ENCODE measurements around the gene MUC13. TPM values are rescaled to one million over a fixed set of nuclear protein-coding genes. Genes with fewer than 3 reads are reported as not detected.

Gene MUC13
- total RNA-seq, 1 experiment from 2014 or later = 0.13 TPM

DNA sequence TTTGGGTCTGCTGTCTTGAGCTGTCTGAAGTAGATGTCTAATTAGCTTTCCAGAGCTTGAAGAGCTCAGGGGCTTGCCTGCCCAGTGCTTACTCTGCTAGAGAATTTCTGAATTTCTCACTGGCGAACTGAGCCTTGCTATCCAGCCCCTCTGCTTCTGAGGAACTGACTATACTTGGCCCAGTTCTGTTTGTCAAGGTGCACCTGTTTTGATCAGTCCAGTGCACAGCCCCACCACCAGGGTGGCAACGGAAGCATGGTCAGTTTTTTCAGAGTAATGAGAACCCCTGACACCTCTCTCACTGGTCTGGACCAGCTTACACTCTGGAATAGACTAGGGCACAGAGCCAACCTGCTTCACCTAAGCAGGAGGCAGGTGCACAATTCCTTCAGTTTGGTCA is 72.5 kb downstream of the MUC13 start:
- Histone ChIP-seq H3K36me3 (ENCODE audit: control insufficient read depth, insufficient read depth, low read length) (peaks cover 5% of the 10 kb centered on the region), H3K27me3 (ENCODE audit: control insufficient read depth, insufficient read depth, low read length) (no peaks in the 10 kb centered on the region), H3K4me1 (ENCODE audit: control insufficient read depth, insufficient read depth, low read length) (peaks cover 50% of the 10 kb centered on the region), H3K4me3 (ENCODE audit: low read depth in 2 of 2, low read length in 2 of 2) (no peak overlapping the region), H3K9me3 (ENCODE audit: control insufficient read depth, insufficient read depth, low read depth, low read length) (no peaks in the 10 kb centered on the region), H3K27ac (ENCODE audit: low read length) (peak overlapping the region; percentile 69)
- in situ Hi-C loops (cut with HindIII; ENCODE audit: low pct_unique_long_range_greater_than_20kb, low sequenced_read_pairs) (no loop called here), intact Hi-C loops (cut with micrococcal nuclease; ENCODE audit: unreplicated experiment) (no loop called here)
- POLR2A ChIA-PET = interaction anchor here (0.6 kb wide), 1 partner anchor 16 kb away, joined by 3 read pairs; no protein-coding TSS in a partner anchor
- TF ChIP-seq, protein P1, sequence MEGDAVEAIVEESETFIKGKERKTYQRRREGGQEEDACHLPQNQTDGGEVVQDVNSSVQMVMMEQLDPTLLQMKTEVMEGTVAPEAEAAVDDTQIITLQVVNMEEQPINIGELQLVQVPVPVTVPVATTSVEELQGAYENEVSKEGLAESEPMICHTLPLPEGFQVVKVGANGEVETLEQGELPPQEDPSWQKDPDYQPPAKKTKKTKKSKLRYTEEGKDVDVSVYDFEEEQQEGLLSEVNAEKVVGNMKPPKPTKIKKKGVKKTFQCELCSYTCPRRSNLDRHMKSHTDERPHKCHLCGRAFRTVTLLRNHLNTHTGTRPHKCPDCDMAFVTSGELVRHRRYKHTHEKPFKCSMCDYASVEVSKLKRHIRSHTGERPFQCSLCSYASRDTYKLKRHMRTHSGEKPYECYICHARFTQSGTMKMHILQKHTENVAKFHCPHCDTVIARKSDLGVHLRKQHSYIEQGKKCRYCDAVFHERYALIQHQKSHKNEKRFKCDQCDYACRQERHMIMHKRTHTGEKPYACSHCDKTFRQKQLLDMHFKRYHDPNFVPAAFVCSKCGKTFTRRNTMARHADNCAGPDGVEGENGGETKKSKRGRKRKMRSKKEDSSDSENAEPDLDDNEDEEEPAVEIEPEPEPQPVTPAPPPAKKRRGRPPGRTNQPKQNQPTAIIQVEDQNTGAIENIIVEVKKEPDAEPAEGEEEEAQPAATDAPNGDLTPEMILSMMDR (IDR thresholded peaks at IDR 0.05) = no peak
- no peak for TF ChIP-seq TCF7L2 (IDR thresholded peaks at IDR 0.05; ENCODE audit: low read depth, low read length)
- TF ChIP-seq, protein P2, sequence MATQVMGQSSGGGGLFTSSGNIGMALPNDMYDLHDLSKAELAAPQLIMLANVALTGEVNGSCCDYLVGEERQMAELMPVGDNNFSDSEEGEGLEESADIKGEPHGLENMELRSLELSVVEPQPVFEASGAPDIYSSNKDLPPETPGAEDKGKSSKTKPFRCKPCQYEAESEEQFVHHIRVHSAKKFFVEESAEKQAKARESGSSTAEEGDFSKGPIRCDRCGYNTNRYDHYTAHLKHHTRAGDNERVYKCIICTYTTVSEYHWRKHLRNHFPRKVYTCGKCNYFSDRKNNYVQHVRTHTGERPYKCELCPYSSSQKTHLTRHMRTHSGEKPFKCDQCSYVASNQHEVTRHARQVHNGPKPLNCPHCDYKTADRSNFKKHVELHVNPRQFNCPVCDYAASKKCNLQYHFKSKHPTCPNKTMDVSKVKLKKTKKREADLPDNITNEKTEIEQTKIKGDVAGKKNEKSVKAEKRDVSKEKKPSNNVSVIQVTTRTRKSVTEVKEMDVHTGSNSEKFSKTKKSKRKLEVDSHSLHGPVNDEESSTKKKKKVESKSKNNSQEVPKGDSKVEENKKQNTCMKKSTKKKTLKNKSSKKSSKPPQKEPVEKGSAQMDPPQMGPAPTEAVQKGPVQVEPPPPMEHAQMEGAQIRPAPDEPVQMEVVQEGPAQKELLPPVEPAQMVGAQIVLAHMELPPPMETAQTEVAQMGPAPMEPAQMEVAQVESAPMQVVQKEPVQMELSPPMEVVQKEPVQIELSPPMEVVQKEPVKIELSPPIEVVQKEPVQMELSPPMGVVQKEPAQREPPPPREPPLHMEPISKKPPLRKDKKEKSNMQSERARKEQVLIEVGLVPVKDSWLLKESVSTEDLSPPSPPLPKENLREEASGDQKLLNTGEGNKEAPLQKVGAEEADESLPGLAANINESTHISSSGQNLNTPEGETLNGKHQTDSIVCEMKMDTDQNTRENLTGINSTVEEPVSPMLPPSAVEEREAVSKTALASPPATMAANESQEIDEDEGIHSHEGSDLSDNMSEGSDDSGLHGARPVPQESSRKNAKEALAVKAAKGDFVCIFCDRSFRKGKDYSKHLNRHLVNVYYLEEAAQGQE (IDR thresholded peaks at IDR 0.05; ENCODE audit: insufficient read depth in 1 of 2, low read depth in 2 of 2, low read length in 1 of 2) = no peak
- no peak for TF ChIP-seq SIN3A (IDR thresholded peaks at IDR 0.05; ENCODE audit: borderline replicate concordance, insufficient read depth, low read depth, low read length)
- TF ChIP-seq POLR2AphosphoS5 (IDR thresholded peaks at IDR 0.05; ENCODE audit: low read depth, low read length) = no peak
- DNase-seq (ENCODE audit: low read depth, low spot score) (no peak), ATAC-seq (no peak)
- CTCF ChIA-PET = interaction anchor here (0.6 kb wide), 1 partner anchor 38 kb away, joined by 6 read pairs; no protein-coding TSS in a partner anchor
- no TSS peak for BruUV-seq (replicated peaks)

DNA sequence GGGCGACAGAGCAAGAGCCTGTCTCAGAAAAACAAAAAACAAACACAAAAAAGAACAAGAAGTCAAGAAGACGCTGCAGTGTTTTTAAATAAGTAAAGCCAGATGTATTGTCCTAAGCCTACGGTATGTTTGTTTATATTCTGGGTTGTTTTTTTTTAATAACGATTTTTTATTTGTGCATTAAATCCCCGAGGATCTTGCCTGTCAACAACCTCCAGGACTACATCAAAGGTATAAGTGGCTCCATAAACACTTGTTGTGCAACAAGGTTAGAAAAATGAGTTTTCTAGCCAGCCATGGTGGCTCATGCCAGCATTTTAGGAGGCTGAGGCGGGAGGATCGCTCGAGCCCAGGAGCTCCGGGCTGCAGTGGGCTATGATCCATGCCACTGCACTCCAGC is 73.5 kb downstream of the MUC13 start:
- DNase-seq (ENCODE audit: low read depth, low spot score) = no peak
- in situ Hi-C loops (cut with HindIII; ENCODE audit: low pct_unique_long_range_greater_than_20kb, low sequenced_read_pairs) (no loop called here), intact Hi-C loops (cut with micrococcal nuclease; ENCODE audit: unreplicated experiment) (no loop called here)
- no peaks in the 10 kb centered on the region for H3K9me3 ChIP-seq (ENCODE audit: control insufficient read depth, insufficient read depth, low read depth, low read length)
- 0 out of 4 replicates have a peak overlapping the region, but pooled peaks of 1 of the 2 experiments have one; percentile 7 for H3K4me3 ChIP-seq (ENCODE audit: low read depth in 2 of 2, low read length in 2 of 2)
- ATAC-seq = 0 out of 2 replicates have a peak, but pooled peaks have one; percentile 6
- peaks cover 50% of the 10 kb centered on the region for H3K4me1 ChIP-seq (ENCODE audit: control insufficient read depth, insufficient read depth, low read length)
- peak; percentile 82 for TF ChIP-seq TCF7L2 (IDR thresholded peaks at IDR 0.05; ENCODE audit: low read depth, low read length)
- no peak for TF ChIP-seq POLR2AphosphoS5 (IDR thresholded peaks at IDR 0.05; ENCODE audit: low read depth, low read length)
- TF ChIP-seq, protein P2 (IDR thresholded peaks at IDR 0.05; ENCODE audit: insufficient read depth in 1 of 2, low read depth in 2 of 2, low read length in 1 of 2) = no peak
- TF ChIP-seq SIN3A (IDR thresholded peaks at IDR 0.05; ENCODE audit: borderline replicate concordance, insufficient read depth, low read depth, low read length) = no peak
- TF ChIP-seq, protein P1 (IDR thresholded peaks at IDR 0.05) = no peak
- CTCF ChIA-PET = interaction anchor here (0.6 kb wide), 1 partner anchor 100 kb away, joined by 5 read pairs; no protein-coding TSS in a partner anchor
- POLR2A ChIA-PET = no interaction called here
- no peaks in the 10 kb centered on the region for H3K27me3 ChIP-seq (ENCODE audit: control insufficient read depth, insufficient read depth, low read length)
- peaks cover 5% of the 10 kb centered on the region for H3K36me3 ChIP-seq (ENCODE audit: control insufficient read depth, insufficient read depth, low read length)
- BruUV-seq (replicated peaks) = TSS peak; percentile 93
- peak overlapping the region; percentile 69 for H3K27ac ChIP-seq (ENCODE audit: low read length)

Measured in Panc1 (cell line).